ENCODE measurements around the gene HMGXB4. TPM values are rescaled to one million over a fixed set of nuclear protein-coding genes. Genes with fewer than 3 reads are reported as not detected.

HMGXB4 gene
- polyA plus RNA-seq, 1 donor (not counting 4 experiments of a cell fraction or from before 2014, with no cell fraction given): 22.6 TPM

DNA sequence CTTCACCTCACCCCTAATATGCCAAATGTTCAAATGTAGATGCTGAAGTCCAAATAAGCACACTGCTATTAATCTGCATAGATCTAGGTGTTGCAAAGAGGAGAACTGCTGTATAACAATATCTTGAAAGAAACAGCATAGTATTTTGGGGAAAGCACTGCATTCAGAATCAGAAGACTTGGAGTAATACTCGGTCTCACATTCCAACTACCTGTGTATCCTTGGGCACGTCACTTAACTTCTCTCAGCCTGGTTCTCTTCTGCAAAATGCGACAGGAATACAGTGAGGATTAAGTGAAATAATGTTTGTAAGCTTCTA is 332 bp upstream of the HMGXB4 start:
- peak overlapping the region; percentile 87 for H2AFZ ChIP-seq (ENCODE audit: control insufficient read depth, low read length)
- TF ChIP-seq EZH2 (IDR thresholded peaks at IDR 0.05; ENCODE audit: low read length): no peak
- TF ChIP-seq, protein P1, sequence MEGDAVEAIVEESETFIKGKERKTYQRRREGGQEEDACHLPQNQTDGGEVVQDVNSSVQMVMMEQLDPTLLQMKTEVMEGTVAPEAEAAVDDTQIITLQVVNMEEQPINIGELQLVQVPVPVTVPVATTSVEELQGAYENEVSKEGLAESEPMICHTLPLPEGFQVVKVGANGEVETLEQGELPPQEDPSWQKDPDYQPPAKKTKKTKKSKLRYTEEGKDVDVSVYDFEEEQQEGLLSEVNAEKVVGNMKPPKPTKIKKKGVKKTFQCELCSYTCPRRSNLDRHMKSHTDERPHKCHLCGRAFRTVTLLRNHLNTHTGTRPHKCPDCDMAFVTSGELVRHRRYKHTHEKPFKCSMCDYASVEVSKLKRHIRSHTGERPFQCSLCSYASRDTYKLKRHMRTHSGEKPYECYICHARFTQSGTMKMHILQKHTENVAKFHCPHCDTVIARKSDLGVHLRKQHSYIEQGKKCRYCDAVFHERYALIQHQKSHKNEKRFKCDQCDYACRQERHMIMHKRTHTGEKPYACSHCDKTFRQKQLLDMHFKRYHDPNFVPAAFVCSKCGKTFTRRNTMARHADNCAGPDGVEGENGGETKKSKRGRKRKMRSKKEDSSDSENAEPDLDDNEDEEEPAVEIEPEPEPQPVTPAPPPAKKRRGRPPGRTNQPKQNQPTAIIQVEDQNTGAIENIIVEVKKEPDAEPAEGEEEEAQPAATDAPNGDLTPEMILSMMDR (optimal IDR thresholded peaks at IDR 0.05 in 1 of 3, IDR thresholded peaks at IDR 0.05 in 1 of 3, conservative IDR thresholded peaks at IDR 0.05 in 1 of 3; ENCODE audit: extremely low read depth in 1 of 3, insufficient read depth in 2 of 3, low read length in 3 of 3): no peak
- H3K79me2 ChIP-seq (ENCODE audit: control insufficient read depth, insufficient read depth, low read length): peaks cover 32% of the 10 kb centered on the region
- peak overlapping the region; percentile 84 for H3K27ac ChIP-seq (ENCODE audit: control insufficient read depth, insufficient read depth, low read length)
- peaks cover 0 to 2% of the 10 kb centered on the region in 2 experiments for H3K36me3 ChIP-seq (ENCODE audit: control insufficient read depth in 2 of 2, extremely low read depth in 1 of 2, insufficient read depth in 2 of 2, low read length in 2 of 2)
- H3K9me3 ChIP-seq (ENCODE audit: control insufficient read depth, low read depth, low read length): no peaks in the 10 kb centered on the region
- peak overlapping the region; percentile 69 to 88 (median 75) for H3K4me3 ChIP-seq (ENCODE audit: control insufficient read depth in 2 of 3, extremely low read depth in 1 of 3, insufficient read depth in 2 of 3, low read depth in 1 of 3, low read length in 3 of 3)
- FAIRE-seq (no peak), DNase-seq (ENCODE audit: low read depth, low spot score) (no peak)
- no peaks in the 10 kb centered on the region for H3K27me3 ChIP-seq (ENCODE audit: control insufficient read depth, extremely low read depth, insufficient read depth, low read length)
- no peaks in the 10 kb centered on the region for H4K20me1 ChIP-seq (ENCODE audit: control insufficient read depth, extremely low read depth, insufficient read depth, low read length)
- no peaks in the 10 kb centered on the region for H3K9me1 ChIP-seq (ENCODE audit: control insufficient read depth, extremely low read depth, insufficient read depth, low read length)
- H3K4me1 ChIP-seq (ENCODE audit: control insufficient read depth, extremely low read depth, insufficient read depth, low read length): peaks cover 9% of the 10 kb centered on the region
- H3K9ac ChIP-seq (ENCODE audit: control insufficient read depth, extremely low read depth, insufficient read depth, low read length): peak overlapping the region; percentile 91
- dilution Hi-C loops (cut with MboI; ENCODE audit: extremely low pct_ligation_motif_present, low sequenced_read_pairs): no loop called here
- H3K4me2 ChIP-seq (ENCODE audit: control insufficient read depth, extremely low read depth, insufficient read depth, low read depth, low read length): peak overlapping the region; percentile 71

DNA sequence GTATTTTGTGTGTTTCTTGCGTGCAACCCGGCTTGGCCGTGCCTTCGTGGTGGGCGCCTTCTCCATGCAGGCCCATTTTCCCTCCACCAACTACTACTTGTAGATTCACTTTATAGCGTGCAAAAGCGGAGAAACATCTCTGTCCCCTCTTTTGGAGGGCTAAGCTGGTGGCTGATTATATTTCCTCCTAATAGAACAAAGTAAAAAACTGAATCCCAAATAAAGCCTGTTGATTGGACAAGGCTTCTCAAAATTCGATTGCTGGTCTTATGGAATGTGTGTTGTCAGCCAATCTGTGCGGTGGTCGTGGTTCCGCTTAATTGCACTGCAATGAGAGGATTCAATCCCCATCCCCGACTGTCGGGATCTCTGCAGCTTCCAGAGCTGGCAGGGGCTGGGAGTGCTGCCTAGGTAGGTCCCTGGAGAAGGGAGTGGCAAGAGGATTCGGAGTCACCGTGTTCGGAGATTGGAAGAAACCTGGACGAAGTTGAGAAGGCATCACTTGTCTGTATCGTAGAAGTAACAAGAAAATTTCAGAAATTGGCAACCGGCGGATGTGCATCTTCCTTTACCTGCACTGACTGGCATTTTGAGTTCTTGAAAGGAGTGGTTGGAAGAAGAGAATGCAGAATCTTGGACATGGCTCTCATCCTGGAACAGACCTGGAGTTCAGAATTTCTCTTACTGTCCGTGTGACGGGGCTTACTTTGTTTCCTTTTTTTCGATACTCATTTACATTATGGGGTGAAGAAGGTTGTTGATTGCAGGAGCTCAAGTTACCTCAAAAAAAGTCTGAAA is 1.1 kb downstream of the HMGXB4 start:
- FAIRE-seq: peak; percentile 34

More for the DNA sequence above, 1.1 kb downstream of the HMGXB4 start:
- H3K79me2 ChIP-seq (ENCODE audit: control insufficient read depth, insufficient read depth, low read length): peaks cover 32% of the 10 kb centered on the region
- H3K27me3 ChIP-seq (ENCODE audit: control insufficient read depth, extremely low read depth, insufficient read depth, low read length): no peaks in the 10 kb centered on the region
- no peak for DNase-seq (ENCODE audit: low read depth, low spot score)
- H3K9me1 ChIP-seq (ENCODE audit: control insufficient read depth, extremely low read depth, insufficient read depth, low read length): no peaks in the 10 kb centered on the region
- peak overlapping the region; percentile 37 for H2AFZ ChIP-seq (ENCODE audit: control insufficient read depth, low read length)
- peak overlapping the region; percentile 69 to 88 (median 75) for H3K4me3 ChIP-seq (ENCODE audit: control insufficient read depth in 2 of 3, extremely low read depth in 1 of 3, insufficient read depth in 2 of 3, low read depth in 1 of 3, low read length in 3 of 3)
- H3K36me3 ChIP-seq (ENCODE audit: control insufficient read depth in 2 of 2, extremely low read depth in 1 of 2, insufficient read depth in 2 of 2, low read length in 2 of 2): peaks cover 3 to 12% of the 10 kb centered on the region in 2 experiments
- H3K9ac ChIP-seq (ENCODE audit: control insufficient read depth, extremely low read depth, insufficient read depth, low read length): peak overlapping the region; percentile 91
- no peak for TF ChIP-seq EZH2 (IDR thresholded peaks at IDR 0.05; ENCODE audit: low read length)
- TF ChIP-seq, protein P1 (optimal IDR thresholded peaks at IDR 0.05 in 1 of 3, IDR thresholded peaks at IDR 0.05 in 1 of 3, conservative IDR thresholded peaks at IDR 0.05 in 1 of 3; ENCODE audit: extremely low read depth in 1 of 3, insufficient read depth in 2 of 3, low read length in 3 of 3): no peak
- peak overlapping the region; percentile 99 for H3K4me2 ChIP-seq (ENCODE audit: control insufficient read depth, extremely low read depth, insufficient read depth, low read depth, low read length)
- H3K4me1 ChIP-seq (ENCODE audit: control insufficient read depth, extremely low read depth, insufficient read depth, low read length): peaks cover 9% of the 10 kb centered on the region
- dilution Hi-C loops (cut with MboI; ENCODE audit: extremely low pct_ligation_motif_present, low sequenced_read_pairs): no loop called here
- peak overlapping the region; percentile 84 for H3K27ac ChIP-seq (ENCODE audit: control insufficient read depth, insufficient read depth, low read length)
- no peaks in the 10 kb centered on the region for H3K9me3 ChIP-seq (ENCODE audit: control insufficient read depth, low read depth, low read length)
- H4K20me1 ChIP-seq (ENCODE audit: control insufficient read depth, extremely low read depth, insufficient read depth, low read length): no peaks in the 10 kb centered on the region
